ENCODE measurements around the gene SCARB1. TPM values are rescaled to one million over a fixed set of nuclear protein-coding genes. Genes with fewer than 3 reads are reported as not detected.
A peak's percentile ranks its signal among the peaks of the same experiment; 100 is the strongest.

Gene SCARB1
- total RNA-seq, 2 donors from 2014 or later = 44.9 to 83.1 TPM

DNA sequence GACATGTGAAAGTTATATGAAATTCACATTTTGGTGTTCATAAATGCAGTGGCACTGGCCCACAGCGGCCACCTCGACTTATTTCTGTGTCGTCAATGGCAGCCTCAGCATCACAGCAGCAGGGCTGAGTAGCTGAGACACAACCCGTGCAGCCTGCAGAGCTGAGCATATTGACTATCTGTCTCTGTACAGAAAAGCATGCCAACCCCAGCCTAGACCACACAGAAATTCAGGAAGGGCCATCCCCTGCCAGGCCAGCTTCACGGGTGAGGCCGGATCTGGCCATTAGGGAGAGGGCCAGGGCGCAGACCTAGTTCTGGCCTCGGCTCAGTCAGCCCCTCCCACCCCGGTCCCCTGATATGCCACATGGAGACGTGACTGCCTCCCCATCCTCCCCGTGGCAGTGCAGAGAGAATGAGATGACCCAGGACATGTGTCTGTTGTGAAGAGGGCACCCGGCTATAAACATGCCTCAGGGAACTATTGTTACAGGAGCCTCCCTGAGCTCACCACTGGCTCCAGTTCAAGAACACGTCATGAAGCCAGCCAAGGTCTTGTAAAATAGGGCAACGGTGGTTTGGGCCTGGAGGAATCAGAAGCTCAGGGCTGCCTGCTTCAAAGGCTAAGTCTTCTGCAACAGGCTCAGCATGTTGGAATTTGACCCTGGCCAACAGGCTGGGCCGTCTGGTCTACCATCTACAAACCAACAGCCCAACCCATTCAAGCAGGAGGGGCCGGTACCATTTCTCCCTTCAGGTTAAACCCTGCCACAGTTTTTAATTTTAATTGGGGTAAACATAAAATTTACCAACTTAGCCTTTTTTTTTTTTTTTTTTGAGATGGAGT is 25.5 kb downstream of the SCARB1 start:
- no peaks in the 10 kb centered on the region for H3K36me3 ChIP-seq
- peak overlapping the region in 1 of 2 donors; percentile 14 for H3K9ac ChIP-seq (ENCODE audit: low read depth in 2 of 2, low read length in 2 of 2)
- peak overlapping the region; percentile 61 for H3K27ac ChIP-seq
- DNase-seq = peak; percentile 96
- no peaks in the 10 kb centered on the region for H3K27me3 ChIP-seq
- no peaks in the 10 kb centered on the region for H3K9me3 ChIP-seq
- no peak for TF ChIP-seq CTCF (IDR thresholded peaks at IDR 0.05)
- H3K4me1 ChIP-seq = peaks cover 5% of the 10 kb centered on the region
- no peak overlapping the region for H3K4me3 ChIP-seq
- intact Hi-C loops (cut with DNase I) = no loop called here

GRCh38 chr12:124837249-124837897 is 26.3 kb downstream of the SCARB1 start:
- no peaks in the 10 kb centered on the region for H3K27me3 ChIP-seq
- no peak overlapping the region for H3K4me3 ChIP-seq
- no peak for TF ChIP-seq CTCF (IDR thresholded peaks at IDR 0.05)
- H3K27ac ChIP-seq = peak overlapping the region; percentile 61
- intact Hi-C loops (cut with DNase I) = no loop called here
- H3K9me3 ChIP-seq = no peaks in the 10 kb centered on the region
- H3K36me3 ChIP-seq = no peaks in the 10 kb centered on the region
- H3K9ac ChIP-seq (ENCODE audit: low read depth in 2 of 2, low read length in 2 of 2) = no peak overlapping the region
- DNase-seq = no peak
- H3K4me1 ChIP-seq = peaks cover 5% of the 10 kb centered on the region

DNA sequence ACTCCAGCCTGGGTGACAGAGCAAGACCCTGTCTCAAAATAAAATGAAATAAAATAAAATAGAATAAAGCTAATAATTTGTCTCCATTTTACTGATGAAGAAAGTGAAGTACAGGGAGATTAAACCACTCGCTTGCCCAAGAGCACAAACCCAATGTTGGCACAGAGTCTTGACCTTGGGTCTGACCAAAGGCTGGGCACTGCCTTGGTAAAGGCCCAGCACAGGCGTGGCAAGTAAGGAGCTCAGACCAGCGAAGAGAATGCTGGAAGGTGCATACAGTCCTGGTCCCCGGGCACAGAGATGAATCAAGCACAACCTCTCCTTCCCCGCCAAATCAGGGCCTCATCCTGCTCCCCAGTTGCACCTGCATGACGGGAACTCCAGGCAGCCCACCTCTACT is 26.9 kb downstream of the SCARB1 start:
- Histone ChIP-seq H3K9me3 (no peaks in the 10 kb centered on the region), H3K36me3 (no peaks in the 10 kb centered on the region), H3K9ac (ENCODE audit: low read depth in 2 of 2, low read length in 2 of 2) (no peak overlapping the region), H3K4me1 (peaks cover 5% of the 10 kb centered on the region), H3K4me3 (no peak overlapping the region), H3K27me3 (no peaks in the 10 kb centered on the region), H3K27ac (no peak overlapping the region)
- no peak for DNase-seq
- intact Hi-C loops (cut with DNase I) = no loop called here
- no peak for TF ChIP-seq CTCF (IDR thresholded peaks at IDR 0.05)

GRCh38 chr12:124835656-124836410 is 27.8 kb downstream of the SCARB1 start:
- no peaks in the 10 kb centered on the region for H3K9me3 ChIP-seq
- no peaks in the 10 kb centered on the region for H3K36me3 ChIP-seq
- H3K27ac ChIP-seq = no peak overlapping the region
- H3K4me1 ChIP-seq = peaks cover 5% of the 10 kb centered on the region
- no peak for TF ChIP-seq CTCF (IDR thresholded peaks at IDR 0.05)
- DNase-seq = no peak
- no peak overlapping the region for H3K4me3 ChIP-seq
- intact Hi-C loops (cut with DNase I) = no loop called here
- no peaks in the 10 kb centered on the region for H3K27me3 ChIP-seq
- no peak overlapping the region for H3K9ac ChIP-seq (ENCODE audit: low read depth in 2 of 2, low read length in 2 of 2)

DNA sequence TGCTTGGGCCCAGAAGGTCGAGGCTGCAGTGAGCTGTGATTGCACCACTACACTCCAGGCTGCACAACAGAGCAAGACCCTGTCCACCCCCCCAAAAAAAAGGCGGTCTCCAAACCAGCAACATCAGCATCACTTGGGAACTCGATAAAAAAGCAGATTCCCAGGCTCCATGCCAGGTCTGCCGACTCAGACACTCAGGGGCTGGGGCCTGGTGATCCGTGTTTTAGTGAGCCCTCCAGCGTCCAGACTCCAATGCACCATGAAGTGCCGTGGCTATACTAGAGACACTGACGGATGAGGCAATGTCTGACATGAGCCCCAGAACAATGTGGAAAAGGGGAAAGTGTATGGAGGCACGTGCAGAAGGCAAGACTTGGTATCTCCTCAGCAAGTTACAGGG is 28.8 kb downstream of the SCARB1 start:
- intact Hi-C loops (cut with DNase I) = no loop called here

More for the DNA sequence above, 28.8 kb downstream of the SCARB1 start:
- Histone ChIP-seq H3K36me3 (no peaks in the 10 kb centered on the region), H3K4me3 (no peak overlapping the region), H3K9ac (ENCODE audit: low read depth in 2 of 2, low read length in 2 of 2) (no peak overlapping the region), H3K27ac (no peak overlapping the region), H3K9me3 (no peaks in the 10 kb centered on the region), H3K4me1 (peaks cover 5% of the 10 kb centered on the region), H3K27me3 (no peaks in the 10 kb centered on the region)
- no peak for TF ChIP-seq CTCF (IDR thresholded peaks at IDR 0.05)
- no peak for DNase-seq
